ENCODE data around the gene CLCN6. TPM values are rescaled to one million over a fixed set of nuclear protein-coding genes. Genes with fewer than 3 reads are reported as not detected.

The CLCN6 gene
- total RNA-seq, 1 donor from 2014 or later: 33.7 TPM

GRCh38 chr1:11777658-11778322 lies 28.2 kb upstream of the CLCN6 start:
- Histone ChIP-seq H3K36me3 (no peaks in the 10 kb centered on the region), H3K27ac (no peak overlapping the region), H3K27me3 (no peaks in the 10 kb centered on the region), H3K4me1 (no peaks in the 10 kb centered on the region), H3K9me3 (no peaks in the 10 kb centered on the region), H3K4me3 (no peak overlapping the region)
- intact Hi-C loops (cut with DNase I): no loop called here
- DNase-seq (no peak), ATAC-seq (no peak)
- TF ChIP-seq, protein P1, sequence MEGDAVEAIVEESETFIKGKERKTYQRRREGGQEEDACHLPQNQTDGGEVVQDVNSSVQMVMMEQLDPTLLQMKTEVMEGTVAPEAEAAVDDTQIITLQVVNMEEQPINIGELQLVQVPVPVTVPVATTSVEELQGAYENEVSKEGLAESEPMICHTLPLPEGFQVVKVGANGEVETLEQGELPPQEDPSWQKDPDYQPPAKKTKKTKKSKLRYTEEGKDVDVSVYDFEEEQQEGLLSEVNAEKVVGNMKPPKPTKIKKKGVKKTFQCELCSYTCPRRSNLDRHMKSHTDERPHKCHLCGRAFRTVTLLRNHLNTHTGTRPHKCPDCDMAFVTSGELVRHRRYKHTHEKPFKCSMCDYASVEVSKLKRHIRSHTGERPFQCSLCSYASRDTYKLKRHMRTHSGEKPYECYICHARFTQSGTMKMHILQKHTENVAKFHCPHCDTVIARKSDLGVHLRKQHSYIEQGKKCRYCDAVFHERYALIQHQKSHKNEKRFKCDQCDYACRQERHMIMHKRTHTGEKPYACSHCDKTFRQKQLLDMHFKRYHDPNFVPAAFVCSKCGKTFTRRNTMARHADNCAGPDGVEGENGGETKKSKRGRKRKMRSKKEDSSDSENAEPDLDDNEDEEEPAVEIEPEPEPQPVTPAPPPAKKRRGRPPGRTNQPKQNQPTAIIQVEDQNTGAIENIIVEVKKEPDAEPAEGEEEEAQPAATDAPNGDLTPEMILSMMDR (IDR thresholded peaks at IDR 0.05): no peak

- Histone ChIP-seq H3K27ac (no peak overlapping the region), H3K36me3 (no peaks in the 10 kb centered on the region), H3K9me3 (no peaks in the 10 kb centered on the region), H3K27me3 (no peaks in the 10 kb centered on the region), H3K4me1 (no peaks in the 10 kb centered on the region), H3K4me3 (no peak overlapping the region)
- TF ChIP-seq, protein P1 (IDR thresholded peaks at IDR 0.05): no peak
- ATAC-seq (no peak), DNase-seq (no peak)
- intact Hi-C loops (cut with DNase I): no loop called here
These were observed 27.7 kb upstream of the CLCN6 start for GRCh38 chr1:11778336-11778735.

- no peaks in the 10 kb centered on the region for H3K4me1 ChIP-seq
- H3K4me3 ChIP-seq: no peak overlapping the region
- no peaks in the 10 kb centered on the region for H3K9me3 ChIP-seq
- intact Hi-C loops (cut with DNase I): no loop called here
- DNase-seq: no peak
- TF ChIP-seq, protein P1 (IDR thresholded peaks at IDR 0.05): no peak
- no peaks in the 10 kb centered on the region for H3K36me3 ChIP-seq
- H3K27me3 ChIP-seq: no peaks in the 10 kb centered on the region
- no peak for ATAC-seq
- H3K27ac ChIP-seq: no peak overlapping the region
These were observed 27.0 kb upstream of the CLCN6 start for GRCh38 chr1:11778844-11779623.

DNA sequence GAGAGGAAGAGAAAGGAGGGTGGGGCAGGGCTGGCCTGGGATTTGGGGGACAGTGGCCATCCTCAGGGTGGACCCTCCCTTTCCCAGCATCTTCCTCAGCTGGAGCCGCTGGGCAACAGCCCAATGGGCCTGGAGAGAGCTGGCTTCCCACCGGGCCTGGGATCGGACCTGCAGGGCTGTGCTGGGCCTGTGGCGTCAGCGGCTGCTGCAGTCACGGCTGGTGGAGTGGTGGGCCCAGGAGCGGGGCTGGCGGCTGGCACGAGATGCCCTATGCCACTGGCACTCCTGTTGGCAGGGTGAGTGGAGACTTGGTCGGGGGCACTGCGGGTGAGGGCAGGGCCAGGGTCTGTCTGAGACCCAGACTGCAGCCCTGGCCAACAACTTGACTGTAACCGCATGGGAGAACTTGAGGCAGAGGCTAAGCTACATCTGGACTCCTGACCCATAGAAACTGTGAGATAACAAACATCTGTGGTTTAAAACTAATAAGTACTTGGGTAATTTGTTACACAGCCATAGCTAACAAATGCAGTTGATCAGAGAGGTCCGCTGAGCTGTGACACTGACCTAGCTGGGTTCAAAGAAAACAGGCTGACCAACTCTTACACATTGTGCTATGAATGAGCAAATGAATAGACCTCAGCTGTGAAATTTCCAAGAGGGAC lies 26.1 kb upstream of the CLCN6 start:
- H3K27me3 ChIP-seq: no peaks in the 10 kb centered on the region
- intact Hi-C loops (cut with DNase I): no loop called here
- no peaks in the 10 kb centered on the region for H3K9me3 ChIP-seq
- TF ChIP-seq, protein P1 (IDR thresholded peaks at IDR 0.05): no peak
- H3K27ac ChIP-seq: no peak overlapping the region
- H3K36me3 ChIP-seq: no peaks in the 10 kb centered on the region
- H3K4me1 ChIP-seq: peaks cover 6% of the 10 kb centered on the region
- H3K4me3 ChIP-seq: no peak overlapping the region
- ATAC-seq: no peak
- no peak for DNase-seq

DNA sequence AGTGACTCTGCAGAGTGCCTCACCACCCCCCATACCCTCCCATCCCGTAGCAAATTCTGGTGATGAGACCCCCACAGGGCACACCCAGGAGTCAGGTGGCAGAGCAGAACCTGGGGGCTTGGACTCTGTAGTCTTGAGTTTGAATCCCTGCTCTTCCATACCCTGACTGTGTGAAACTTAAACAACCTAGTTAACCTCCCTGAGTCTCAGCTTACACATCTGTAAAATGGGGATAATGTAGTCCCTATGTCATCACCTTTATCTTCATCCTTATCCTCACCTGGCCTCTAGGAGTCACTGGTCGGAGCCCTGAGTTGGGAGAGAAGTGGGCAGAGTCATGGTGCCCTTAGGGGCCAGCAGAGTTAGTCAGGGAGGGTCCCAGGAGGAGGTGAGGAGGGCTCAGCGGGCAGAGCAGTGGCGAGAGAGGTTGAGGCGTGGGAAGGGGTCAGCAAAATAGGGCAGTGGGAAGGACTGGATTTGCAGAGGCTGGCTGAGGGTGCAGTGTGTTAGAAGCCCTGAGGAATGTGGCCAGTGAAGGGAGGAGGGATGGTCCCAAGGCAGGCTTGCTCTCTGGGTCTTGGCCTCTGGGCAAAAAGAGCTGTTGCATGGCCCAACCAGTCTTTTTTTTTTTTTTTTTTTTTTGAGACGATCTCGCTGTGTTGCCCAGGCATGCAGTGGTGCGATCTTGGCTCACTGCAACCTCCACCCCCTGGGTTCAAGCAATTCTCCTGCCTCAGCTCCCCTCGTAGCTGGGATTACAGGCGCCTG lies 25.4 kb upstream of the CLCN6 start:
- ATAC-seq (no peak), DNase-seq (no peak)
- Histone ChIP-seq H3K27ac (no peak overlapping the region), H3K36me3 (no peaks in the 10 kb centered on the region), H3K9me3 (no peaks in the 10 kb centered on the region), H3K4me3 (no peak overlapping the region), H3K4me1 (peaks cover 13% of the 10 kb centered on the region), H3K27me3 (no peaks in the 10 kb centered on the region)
- intact Hi-C loops (cut with DNase I): no loop called here
- TF ChIP-seq, protein P1 (IDR thresholded peaks at IDR 0.05): no peak
